Activated CD8-positive, alpha-beta memory T cell treated with anti-CD3 and anti-CD28 coated beads for 4 hours (primary cell): Measurements from ENCODE around the gene LCE3A.
A peak's percentile ranks its signal among the peaks of the same experiment; 100 is the strongest.
"Not testable (repeated sequence)": the region's sequence is repeated elsewhere in the genome, so short reads cannot be mapped to it uniquely, and the experiment has no call there.

Experiments
- DNase-seq, 2 donors: peaks; one replicate each; pipeline ENCODE4 v3.0.0-alpha.2; 2020; ENCODE audit warnings: low read depth in 2 of 2

LCE3A gene

DNA sequence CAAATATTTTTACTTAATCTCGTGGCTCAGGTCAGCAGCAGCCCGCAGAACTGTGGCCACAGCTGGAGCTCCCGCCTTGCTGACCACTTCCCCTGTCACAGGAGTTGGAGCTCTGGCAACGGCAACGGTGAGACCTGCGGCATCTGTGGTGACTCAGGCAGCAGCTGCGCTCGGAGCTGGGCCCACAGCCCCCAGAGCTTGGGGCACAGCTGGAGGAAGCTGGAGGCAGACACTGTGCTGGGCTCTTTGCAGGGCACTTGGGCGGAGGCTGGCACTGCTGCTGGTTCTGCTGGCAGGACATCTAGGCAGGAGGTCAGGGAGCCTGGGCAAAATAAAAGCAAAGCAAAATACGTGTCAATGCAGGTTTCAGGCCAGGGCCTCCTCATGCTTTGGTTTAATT, at the start of gene LCE3A:
TSS of gene LCE3A (minus strand) at position 301 of the 400 bp plus-strand sequence. CDS start at position 301, 0 bp downstream.
- no peak for DNase-seq

- no peak for DNase-seq
These were observed 44.7 kb upstream of the LCE3A start for GRCh38 chr1:152667648-152668047.

GRCh38 chr1:152666171-152666570, 43.3 kb upstream of the LCE3A start:
- DNase-seq: not testable (repeated sequence)

GRCh38 chr1:152663098-152663497, 40.2 kb upstream of the LCE3A start, which contains the start of gene LCE2D:
Gene LCE2D, plus strand, starts transcription at chr1:152663380. Its CDS starts 726 bp downstream, at chr1:152664106.
- no peak for DNase-seq

- DNase-seq: no peak
These were observed 35.7 kb upstream of the LCE3A start for GRCh38 chr1:152658649-152659048.

DNA sequence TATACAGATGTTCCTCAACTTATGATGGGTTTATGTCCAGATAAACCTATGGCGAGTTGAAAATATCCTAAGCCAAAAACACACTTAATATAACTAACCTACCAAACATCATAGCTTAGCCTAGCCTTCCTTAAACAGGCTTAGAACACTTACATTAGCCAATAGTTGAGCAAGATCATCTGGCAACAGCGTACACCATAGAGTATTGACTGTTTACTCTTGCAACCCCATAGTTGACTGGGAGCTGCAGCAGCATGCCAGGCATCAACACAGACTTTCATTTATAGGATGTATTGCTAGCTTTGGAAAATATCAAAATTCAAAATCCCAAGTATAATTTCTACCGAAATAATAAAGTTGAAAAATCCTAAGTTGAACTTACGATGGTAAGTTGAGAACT, 34.8 kb upstream of the LCE3A start:
- DNase-seq: no peak

DNA sequence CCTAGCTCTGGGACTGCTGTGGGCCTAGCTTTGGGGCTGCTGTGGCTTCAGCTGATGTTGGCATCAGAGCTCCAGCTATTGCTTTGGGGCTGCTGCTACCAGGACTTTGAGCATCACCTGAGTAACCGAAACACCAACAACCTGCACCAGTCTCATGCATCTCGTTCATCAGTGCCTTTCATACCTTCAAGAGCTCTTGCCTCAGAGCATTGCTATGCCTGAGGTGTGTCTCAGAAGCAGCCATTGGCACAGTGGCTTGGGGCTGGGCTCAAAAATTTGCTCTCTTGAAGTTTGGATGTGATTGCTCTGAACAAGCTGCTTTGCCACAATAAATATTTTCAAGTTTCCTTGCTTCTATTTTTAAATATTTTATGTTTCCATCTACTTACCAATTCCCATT, 33.6 kb upstream of the LCE3A start:
- DNase-seq: no peak

DNA sequence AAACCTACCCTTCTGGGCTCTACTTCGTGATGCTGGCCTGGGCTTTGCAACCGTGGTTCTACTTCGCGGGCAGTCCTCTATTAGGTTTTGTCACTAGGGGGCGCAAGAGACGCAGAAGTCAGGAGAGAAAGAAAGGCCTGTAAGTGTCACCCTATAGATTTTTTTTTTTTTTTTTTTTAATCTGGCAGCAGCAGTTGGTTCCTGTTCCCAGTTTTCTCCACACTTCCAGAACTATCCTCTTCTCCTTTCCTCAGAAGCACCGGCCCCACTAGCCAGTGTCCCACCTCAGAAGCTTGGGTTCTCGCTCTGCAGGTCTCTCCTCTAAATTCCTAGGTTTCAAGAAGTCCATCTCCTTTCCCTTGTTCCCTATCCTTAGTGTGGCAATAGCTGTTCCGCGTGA, 31.2 kb upstream of the LCE3A start:
- DNase-seq: peak in 1 of 2 donors; percentile 8

DNA sequence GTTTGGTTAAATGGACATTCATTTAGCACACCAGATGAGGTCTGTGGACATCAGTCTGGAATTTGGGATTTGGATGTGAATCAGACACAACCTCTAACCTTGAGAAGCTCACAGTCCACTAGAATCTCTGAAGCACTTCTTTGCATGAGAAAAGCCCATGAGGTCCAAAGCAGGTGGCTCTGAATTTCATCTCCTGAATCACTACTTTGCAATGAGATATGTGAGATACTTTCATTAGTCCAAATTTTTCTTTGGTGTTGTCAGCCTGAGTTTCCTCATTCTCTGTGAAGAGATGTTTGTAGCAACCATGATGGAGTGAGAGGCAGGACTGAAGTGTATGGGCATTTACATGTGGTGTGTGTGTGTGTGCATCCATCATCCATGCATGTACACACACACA, 23.8 kb upstream of the LCE3A start:
- no peak for DNase-seq

GRCh38 chr1:152645146-152645545, 22.2 kb upstream of the LCE3A start:
- DNase-seq: no peak

- no peak for DNase-seq
These were observed 21.0 kb upstream of the LCE3A start for GRCh38 chr1:152643945-152644344.

- no peak for DNase-seq
These were observed 17.4 kb upstream of the LCE3A start for GRCh38 chr1:152640351-152640750.

DNA sequence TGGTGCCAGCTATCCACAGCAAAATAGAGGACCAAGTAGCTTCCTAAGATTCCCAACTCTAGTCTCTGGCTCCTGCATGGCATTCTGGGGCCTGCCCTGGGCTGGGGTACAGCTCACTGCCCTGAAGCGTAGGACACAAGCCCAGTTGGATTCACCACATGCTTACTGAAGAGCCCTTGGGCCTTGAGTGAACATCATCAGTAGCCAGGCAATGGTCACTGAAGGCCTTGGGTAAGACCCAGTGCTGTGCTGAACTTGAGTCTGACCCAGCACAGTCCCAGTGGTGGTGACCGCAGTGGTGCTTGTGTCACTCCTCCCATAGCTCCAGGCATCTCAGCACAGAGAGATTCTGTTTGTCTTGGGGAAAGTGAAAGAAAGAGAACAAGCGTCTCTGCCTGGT, 7.7 kb upstream of the LCE3A start:
- no peak for DNase-seq

- DNase-seq: no peak
These were observed 3.8 kb upstream of the LCE3A start for GRCh38 chr1:152626744-152627143.

DNA sequence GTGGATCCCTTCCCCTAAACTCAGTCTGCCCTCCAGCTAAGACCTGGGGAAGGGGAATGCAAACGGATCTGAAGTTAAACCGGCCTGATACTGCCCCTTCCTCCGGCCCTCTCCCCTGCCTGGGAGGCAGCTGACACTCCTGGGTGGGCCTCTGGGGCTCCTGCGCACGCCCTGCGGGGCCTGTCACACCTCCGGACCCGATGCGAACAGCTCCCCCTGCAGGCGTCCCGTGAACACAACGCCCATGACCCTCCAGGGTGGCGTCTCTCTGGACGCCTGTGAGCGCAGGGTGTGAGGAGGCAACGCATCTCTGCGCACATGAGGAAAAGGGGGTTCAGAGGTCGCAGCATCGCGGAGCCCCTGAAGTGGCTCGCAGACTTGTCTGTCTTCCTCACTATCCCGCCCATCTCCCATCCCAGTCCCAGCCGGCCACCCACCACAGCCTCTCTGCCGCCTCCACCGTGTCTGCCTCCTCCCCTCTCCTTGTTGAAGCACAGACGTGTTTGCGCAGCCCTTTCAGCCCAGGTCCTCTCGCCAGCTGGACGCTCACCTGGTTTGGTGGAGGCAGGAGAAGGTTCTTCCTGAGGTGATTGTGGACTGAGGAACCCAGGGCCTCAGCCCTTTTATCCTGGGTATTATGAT, 421 bp upstream of the LCE3A start:
- DNase-seq: no peak

GRCh38 chr1:152621993-152622392, 910 bp downstream of the LCE3A start:
- DNase-seq: no peak

- no peak for DNase-seq
These were observed 9.4 kb downstream of the LCE3A start, which contains the start of gene LCE3B for GRCh38 chr1:152613511-152613910. Gene LCE3B, plus strand, starts transcription at chr1:152613811. Its CDS starts 0 bp downstream, at chr1:152613811.

- DNase-seq: no peak
These were observed 23.0 kb downstream of the LCE3A start, which contains the start of gene LCE3C for GRCh38 chr1:152599934-152600333. Gene LCE3C, plus strand, starts transcription at chr1:152600234. Its CDS starts 498 bp downstream, at chr1:152600732.

- no peak for DNase-seq
These were observed 25.9 kb downstream of the LCE3A start for GRCh38 chr1:152596986-152597385.

- DNase-seq: no peak
These were observed 37.3 kb downstream of the LCE3A start for GRCh38 chr1:152585586-152585985.

GRCh38 chr1:152582647-152583046, 40.3 kb downstream of the LCE3A start:
- DNase-seq: no peak

DNA sequence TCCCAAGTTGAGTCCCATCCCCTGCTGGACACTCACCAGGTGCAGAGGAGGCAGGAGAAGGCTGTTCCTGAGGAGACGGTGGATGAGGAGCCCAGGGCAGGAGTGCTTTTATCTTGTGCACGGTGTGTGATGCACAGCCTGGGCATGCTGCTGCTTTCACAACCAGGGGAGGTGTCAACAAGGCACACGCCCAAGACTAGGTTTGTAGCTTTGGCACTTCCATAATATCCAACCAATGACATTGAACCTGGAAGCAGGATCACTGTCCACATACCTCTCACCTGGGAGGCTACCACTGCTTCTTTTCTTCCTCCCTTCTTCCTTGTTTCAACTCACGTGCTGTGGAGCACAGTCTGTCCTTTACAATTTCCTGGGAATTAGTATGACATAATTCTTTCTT, 42.5 kb downstream of the LCE3A start, which contains the start of gene LCE3D:
TSS of gene LCE3D (minus strand) at position 84 of the 400 bp plus-strand sequence. CDS start 580 bp downstream, outside the sequence.
- no peak for DNase-seq

DNA sequence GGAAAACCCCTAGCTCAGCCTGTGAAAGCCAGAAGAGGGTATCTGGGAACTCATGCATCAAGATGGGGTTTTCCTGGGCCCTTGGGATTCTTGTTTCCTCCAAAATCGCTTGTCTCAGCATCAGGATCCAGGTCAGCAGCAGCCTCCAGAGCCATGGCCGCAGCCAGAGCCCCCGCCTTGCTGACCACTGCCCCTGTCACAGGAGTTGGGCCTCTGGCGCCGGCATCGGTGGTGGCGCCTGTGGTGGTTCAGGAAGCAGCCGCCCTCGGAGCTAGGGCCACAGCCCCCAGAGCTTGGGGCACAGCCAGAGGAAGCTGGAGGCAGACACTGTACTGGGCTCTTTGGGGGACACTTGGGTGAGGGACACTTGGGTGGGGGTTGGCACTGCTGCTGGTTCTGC, 43.4 kb downstream of the LCE3A start:
- not testable (repeated sequence) for DNase-seq

DNA sequence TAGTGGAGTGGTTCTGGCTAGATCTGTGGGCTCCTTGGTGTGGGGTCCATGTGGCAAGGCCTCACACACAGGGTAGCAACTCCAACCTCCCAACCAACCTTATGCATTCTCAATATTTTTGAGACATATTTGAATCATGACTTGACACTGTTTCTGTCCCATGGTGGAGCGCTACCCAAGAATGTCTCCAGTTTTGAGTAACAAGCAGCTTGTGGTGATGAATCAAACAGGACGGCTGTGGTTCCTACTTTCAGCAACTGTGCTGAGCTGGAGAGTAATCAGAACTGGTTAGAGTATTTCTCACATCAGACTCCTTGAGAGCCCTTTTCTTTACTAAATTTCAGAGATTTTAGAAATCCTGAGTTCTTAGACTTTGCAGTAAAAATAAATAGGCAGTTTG, 45.7 kb downstream of the LCE3A start:
- no peak for DNase-seq
